Activated CD4-positive, alpha-beta T cell treated with anti-CD3 and anti-CD28 coated beads, Interleukin-2, amount 50 U/mL, for 16 hours (primary cell): ENCODE data around the gene STK39.

Experiments used
- DNase-seq: peaks from one replicate; pipeline ENCODE4 v3.0.0-alpha.2; 2020

The STK39 gene

GRCh38 chr2:167972746-167973145 lies 274.6 kb downstream of the STK39 start:
- DNase-seq = no peak

- no peak for DNase-seq
These were observed 275.4 kb downstream of the STK39 start for GRCh38 chr2:167972020-167972419.

GRCh38 chr2:167966937-167967913 lies 280.2 kb downstream of the STK39 start:
- DNase-seq = no peak

- DNase-seq = peak; percentile 46
These were observed 281.3 kb downstream of the STK39 start for GRCh38 chr2:167965907-167966761.

- DNase-seq = peak; percentile 2
These were observed 282.6 kb downstream of the STK39 start for GRCh38 chr2:167964650-167965413.

GRCh38 chr2:167963899-167964649 lies 283.3 kb downstream of the STK39 start:
- no peak for DNase-seq

- DNase-seq = no peak
These were observed 284.8 kb downstream of the STK39 start for GRCh38 chr2:167962436-167963226.

GRCh38 chr2:167961536-167962048 lies 285.8 kb downstream of the STK39 start:
- no peak for DNase-seq

- DNase-seq = no peak
These were observed 287.2 kb downstream of the STK39 start for GRCh38 chr2:167960089-167960747.

- no peak for DNase-seq
These were observed 289.7 kb downstream of the STK39 start for GRCh38 chr2:167957662-167958061.

- DNase-seq = no peak
These were observed 292.0 kb downstream of the STK39 start for GRCh38 chr2:167955264-167955906.

GRCh38 chr2:167954495-167954894 lies 292.9 kb downstream of the STK39 start:
- no peak for DNase-seq

- no peak for DNase-seq
These were observed 293.6 kb downstream of the STK39 start for GRCh38 chr2:167953776-167954175.

- no peak for DNase-seq
These were observed 296.8 kb downstream of the STK39 start for GRCh38 chr2:167950571-167950970.

- DNase-seq = no peak
These were observed 301.0 kb downstream of the STK39 start for GRCh38 chr2:167946441-167946841.

GRCh38 chr2:167945660-167946368 lies 301.6 kb downstream of the STK39 start:
- DNase-seq = no peak

GRCh38 chr2:167944825-167945659 lies 302.4 kb downstream of the STK39 start:
- no peak for DNase-seq

GRCh38 chr2:167943897-167944296 lies 303.5 kb downstream of the STK39 start:
- no peak for DNase-seq
